ENCODE measurements around the gene TMPRSS7.

DNA sequence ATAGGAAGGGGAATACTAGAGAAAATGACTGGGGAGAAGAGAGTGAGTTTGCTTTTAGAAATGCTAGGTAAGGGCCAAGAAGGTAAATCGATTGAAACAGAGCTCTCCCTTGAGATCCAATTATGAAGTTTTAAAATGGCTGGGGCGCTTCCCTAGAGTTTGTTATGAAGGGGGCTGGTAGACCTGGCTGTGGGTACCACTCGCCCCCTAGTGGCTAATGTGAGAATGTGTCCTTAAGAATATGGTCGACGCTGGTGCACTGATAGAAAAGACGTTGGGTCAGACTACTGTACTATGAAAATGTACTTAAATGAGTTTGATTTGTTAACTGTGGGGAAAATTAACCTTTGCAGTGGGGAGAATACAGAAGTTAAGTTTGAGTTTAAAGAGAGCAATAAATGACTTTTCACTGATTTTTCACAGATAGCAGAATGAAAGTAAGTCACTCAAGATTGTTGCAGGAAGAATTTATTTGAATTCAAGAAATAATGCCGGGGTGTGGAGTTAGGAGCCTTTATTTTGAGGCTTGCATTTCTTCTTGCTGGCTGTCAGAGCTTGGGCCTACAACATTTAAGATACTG is 9.2 kb downstream of the TMPRSS7 start:
- TF ChIP-seq POLR2A (IDR thresholded peaks at IDR 0.05) = no peak
- TF ChIP-seq, protein P1, sequence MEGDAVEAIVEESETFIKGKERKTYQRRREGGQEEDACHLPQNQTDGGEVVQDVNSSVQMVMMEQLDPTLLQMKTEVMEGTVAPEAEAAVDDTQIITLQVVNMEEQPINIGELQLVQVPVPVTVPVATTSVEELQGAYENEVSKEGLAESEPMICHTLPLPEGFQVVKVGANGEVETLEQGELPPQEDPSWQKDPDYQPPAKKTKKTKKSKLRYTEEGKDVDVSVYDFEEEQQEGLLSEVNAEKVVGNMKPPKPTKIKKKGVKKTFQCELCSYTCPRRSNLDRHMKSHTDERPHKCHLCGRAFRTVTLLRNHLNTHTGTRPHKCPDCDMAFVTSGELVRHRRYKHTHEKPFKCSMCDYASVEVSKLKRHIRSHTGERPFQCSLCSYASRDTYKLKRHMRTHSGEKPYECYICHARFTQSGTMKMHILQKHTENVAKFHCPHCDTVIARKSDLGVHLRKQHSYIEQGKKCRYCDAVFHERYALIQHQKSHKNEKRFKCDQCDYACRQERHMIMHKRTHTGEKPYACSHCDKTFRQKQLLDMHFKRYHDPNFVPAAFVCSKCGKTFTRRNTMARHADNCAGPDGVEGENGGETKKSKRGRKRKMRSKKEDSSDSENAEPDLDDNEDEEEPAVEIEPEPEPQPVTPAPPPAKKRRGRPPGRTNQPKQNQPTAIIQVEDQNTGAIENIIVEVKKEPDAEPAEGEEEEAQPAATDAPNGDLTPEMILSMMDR (IDR thresholded peaks at IDR 0.05) = peak; percentile 45 to 82 (median 65)

Data from Peyer's patch (tissue), 4 donors.